Limb (tissue), 2 donors: ENCODE results near the gene TNPO3.
"Not testable (repeated sequence)": the region's sequence is repeated elsewhere in the genome, so short reads cannot be mapped to it uniquely, and the experiment has no call there.

Experiments used
- DNase-seq, 2 donors: peaks; one replicate each; pipeline ENCODE4 v3.0.0-alpha.2; 2016; ENCODE audit errors: extremely low spot score in 2 of 2

TNPO3 gene

GRCh38 chr7:128963327-128963757 lies 91.6 kb downstream of the TNPO3 start:
- DNase-seq: no peak

GRCh38 chr7:128962899-128963298 lies 92.0 kb downstream of the TNPO3 start:
- no peak for DNase-seq

GRCh38 chr7:128961030-128961659 lies 93.8 kb downstream of the TNPO3 start:
- no peak for DNase-seq

- DNase-seq: no peak
Observed at GRCh38 chr7:128959296-128959695, 95.6 kb downstream of the TNPO3 start.

GRCh38 chr7:128955981-128956380 lies 98.9 kb downstream of the TNPO3 start:
- DNase-seq: no peak

GRCh38 chr7:128954830-128955802 lies 99.8 kb downstream of the TNPO3 start:
- no peak for DNase-seq

GRCh38 chr7:128954150-128954549 lies 100.8 kb downstream of the TNPO3 start:
- no peak for DNase-seq

- DNase-seq: no peak
Observed at GRCh38 chr7:128951296-128951695, 103.6 kb downstream of the TNPO3 start.

GRCh38 chr7:128948976-128949760 lies 105.7 kb downstream of the TNPO3 start:
- DNase-seq: no peak

GRCh38 chr7:128948312-128948973 lies 106.5 kb downstream of the TNPO3 start:
- no peak for DNase-seq

GRCh38 chr7:128947854-128948253 lies 107.1 kb downstream of the TNPO3 start:
- DNase-seq: no peak

GRCh38 chr7:128946936-128947830 lies 107.7 kb downstream of the TNPO3 start:
- no peak for DNase-seq

GRCh38 chr7:128945668-128946366 lies 109.1 kb downstream of the TNPO3 start:
- no peak for DNase-seq

GRCh38 chr7:128944487-128945236 lies 110.2 kb downstream of the TNPO3 start:
- no peak for DNase-seq

- not testable (repeated sequence) for DNase-seq
Observed at GRCh38 chr7:128943251-128943650, 111.7 kb downstream of the TNPO3 start.

- DNase-seq: no peak
Observed at GRCh38 chr7:128941946-128942526, 112.9 kb downstream of the TNPO3 start.

GRCh38 chr7:128941323-128941890 lies 113.5 kb downstream of the TNPO3 start:
- no peak for DNase-seq
